ENCODE data around the gene ANAPC13.

DNA sequence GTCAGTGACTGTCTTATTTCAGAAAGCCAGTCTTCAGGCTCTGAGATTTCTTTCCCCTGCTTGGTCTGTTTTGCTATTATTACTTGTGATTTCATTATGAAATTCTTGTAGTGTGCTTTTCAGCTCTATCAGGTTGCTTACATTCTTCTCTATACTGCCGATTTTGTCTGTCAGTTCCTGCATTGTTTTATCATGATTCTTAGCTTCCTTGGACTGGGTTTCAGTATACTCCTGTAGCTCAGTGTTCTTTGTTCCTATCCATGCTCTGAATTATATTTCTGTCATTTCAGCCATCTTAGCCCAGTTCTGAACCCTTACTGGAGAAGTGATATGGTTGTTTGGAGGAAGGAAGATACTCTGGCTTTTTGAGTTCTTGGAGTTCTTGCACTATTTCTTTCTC is 40.5 kb upstream of the ANAPC13 start:
- TF ChIP-seq, protein P1, sequence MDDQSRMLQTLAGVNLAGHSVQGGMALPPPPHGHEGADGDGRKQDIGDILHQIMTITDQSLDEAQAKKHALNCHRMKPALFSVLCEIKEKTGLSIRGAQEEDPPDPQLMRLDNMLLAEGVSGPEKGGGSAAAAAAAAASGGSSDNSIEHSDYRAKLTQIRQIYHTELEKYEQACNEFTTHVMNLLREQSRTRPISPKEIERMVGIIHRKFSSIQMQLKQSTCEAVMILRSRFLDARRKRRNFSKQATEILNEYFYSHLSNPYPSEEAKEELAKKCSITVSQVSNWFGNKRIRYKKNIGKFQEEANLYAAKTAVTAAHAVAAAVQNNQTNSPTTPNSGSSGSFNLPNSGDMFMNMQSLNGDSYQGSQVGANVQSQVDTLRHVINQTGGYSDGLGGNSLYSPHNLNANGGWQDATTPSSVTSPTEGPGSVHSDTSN (IDR thresholded peaks at IDR 0.05; ENCODE audit: insufficient replicate concordance, low read depth, low read length) = no peak
- TF ChIP-seq, protein P2, sequence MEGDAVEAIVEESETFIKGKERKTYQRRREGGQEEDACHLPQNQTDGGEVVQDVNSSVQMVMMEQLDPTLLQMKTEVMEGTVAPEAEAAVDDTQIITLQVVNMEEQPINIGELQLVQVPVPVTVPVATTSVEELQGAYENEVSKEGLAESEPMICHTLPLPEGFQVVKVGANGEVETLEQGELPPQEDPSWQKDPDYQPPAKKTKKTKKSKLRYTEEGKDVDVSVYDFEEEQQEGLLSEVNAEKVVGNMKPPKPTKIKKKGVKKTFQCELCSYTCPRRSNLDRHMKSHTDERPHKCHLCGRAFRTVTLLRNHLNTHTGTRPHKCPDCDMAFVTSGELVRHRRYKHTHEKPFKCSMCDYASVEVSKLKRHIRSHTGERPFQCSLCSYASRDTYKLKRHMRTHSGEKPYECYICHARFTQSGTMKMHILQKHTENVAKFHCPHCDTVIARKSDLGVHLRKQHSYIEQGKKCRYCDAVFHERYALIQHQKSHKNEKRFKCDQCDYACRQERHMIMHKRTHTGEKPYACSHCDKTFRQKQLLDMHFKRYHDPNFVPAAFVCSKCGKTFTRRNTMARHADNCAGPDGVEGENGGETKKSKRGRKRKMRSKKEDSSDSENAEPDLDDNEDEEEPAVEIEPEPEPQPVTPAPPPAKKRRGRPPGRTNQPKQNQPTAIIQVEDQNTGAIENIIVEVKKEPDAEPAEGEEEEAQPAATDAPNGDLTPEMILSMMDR (IDR thresholded peaks at IDR 0.05 in 2 of 3, conservative IDR thresholded peaks at IDR 0.05 in 1 of 3; ENCODE audit: control insufficient read depth in 2 of 3, extremely low read depth in 1 of 3, insufficient read depth in 1 of 3, low read depth in 3 of 3, low read length in 3 of 3) = no peak
- no peak for TF ChIP-seq CBFB (IDR thresholded peaks at IDR 0.05; ENCODE audit: low read depth)
- TF ChIP-seq SREBF1 (IDR thresholded peaks at IDR 0.05; ENCODE audit: low read length) = no peak
- no peak for TF ChIP-seq POLR2A (IDR thresholded peaks at IDR 0.05; ENCODE audit: low read depth, low read length)
- no peak for TF ChIP-seq BHLHE40 (IDR thresholded peaks at IDR 0.05; ENCODE audit: borderline replicate concordance in 1 of 2, low read depth in 2 of 2, low read length in 1 of 2)
- TF ChIP-seq BRCA1 (IDR thresholded peaks at IDR 0.05; ENCODE audit: low read depth, low read length) = no peak
- TF ChIP-seq HDAC6 (IDR thresholded peaks at IDR 0.05; ENCODE audit: unreplicated experiment) = no peak
